Fibroblast of skin of left quadriceps (primary cell): ENCODE results near the gene ARHGAP24.

Source experiments
- DNase-seq, 2 experiments: peaks; one replicate each; pipeline ENCODE4 v3.0.0-alpha.2; 2013; ENCODE audit warnings: low read depth in 2 of 2

Gene ARHGAP24

DNA sequence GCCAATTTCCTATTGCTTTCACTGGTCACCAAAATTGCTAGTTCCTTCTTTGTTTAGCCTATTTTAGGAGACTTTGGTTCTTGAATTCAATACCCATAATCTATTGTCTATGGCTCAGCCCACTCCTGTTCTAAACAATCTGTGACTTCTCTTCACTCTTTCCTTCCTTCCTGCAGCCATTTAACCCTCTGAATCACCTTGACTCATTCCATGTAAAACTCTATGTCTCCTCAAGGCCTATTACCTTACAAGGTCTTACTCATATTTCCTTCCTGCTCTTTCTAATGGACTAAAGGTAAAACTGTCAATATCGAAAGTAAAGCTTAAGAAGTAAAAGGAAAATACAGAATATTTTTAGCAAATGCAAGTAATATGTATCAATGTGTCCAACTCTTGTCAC is 301.6 kb downstream of the ARHGAP24 start:
- DNase-seq: no peak

DNA sequence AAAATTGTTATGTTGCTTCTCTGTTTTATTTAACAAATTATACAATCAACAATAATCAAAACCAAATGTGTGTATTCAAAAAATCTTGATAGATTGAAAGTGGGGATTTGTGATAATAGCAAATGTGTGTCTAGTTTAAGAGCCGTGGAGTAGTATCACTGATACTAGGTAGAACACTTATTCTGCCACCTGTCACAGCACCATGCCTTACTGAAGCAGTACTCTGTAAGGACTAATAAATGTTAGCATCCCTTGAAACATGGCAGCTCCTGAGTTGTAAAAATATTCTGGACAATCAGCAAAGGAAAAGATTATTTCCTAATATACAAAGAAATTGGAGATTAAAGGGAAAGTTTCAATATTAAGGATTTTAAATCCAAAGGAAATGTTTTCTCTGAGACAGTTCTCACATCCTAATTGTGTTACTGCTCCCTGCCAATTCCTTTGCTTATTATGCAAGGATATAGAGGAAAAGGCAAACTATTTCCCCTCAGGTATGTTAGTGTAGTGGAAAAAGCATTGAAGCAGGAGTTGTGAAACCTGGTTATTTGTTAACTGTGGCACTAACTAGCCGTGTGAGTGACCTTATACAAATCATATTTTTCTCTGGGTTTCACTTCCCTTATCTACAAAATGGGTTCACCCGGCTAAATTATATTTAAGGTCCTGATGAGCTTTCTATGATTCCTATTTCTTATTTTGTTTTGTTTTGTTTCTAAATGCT is 303.1 kb downstream of the ARHGAP24 start:
- DNase-seq: no peak

DNA sequence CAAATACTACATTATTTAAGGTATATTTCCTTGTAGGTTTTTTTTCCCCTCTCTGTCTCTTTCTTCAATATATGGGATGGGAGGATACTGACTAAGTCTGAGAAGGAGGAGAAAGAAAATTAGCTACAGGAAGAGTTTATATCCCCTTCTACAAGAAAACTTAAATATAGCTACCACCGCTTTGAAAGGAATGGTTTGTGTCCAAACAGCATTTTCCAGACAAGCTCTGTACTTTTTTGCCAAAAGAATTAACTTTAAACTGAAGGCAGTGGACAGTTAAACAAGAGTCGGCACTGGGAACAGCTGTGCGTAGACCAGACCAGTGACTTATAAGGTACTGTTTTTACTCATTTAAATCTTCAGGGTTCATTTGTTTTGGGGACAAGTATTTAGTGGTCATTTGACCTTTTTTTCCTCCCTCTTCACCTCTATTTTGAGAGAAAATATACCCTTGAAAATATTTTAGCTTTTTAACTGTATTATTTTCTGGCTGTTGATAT is 303.7 kb downstream of the ARHGAP24 start:
- no peak for DNase-seq

DNA sequence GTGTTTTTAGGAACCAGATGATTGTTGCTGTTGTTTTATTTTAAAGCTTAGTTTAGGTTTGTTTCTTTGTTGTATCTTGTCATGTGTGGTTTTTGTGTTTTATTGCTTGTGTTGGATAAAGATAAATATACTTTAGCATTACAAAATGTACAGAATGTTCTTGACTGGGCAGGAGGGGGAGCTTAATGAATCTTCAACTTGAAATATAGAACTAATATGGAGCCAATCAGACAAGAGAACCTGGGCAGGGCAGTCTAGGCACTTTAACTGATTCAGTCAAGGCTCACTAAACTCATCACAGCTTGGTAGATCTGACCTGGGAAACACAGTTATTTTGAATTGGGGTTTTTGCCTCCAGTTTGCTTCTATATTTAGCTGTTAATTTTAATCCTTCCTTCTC is 304.2 kb downstream of the ARHGAP24 start:
- no peak for DNase-seq

DNA sequence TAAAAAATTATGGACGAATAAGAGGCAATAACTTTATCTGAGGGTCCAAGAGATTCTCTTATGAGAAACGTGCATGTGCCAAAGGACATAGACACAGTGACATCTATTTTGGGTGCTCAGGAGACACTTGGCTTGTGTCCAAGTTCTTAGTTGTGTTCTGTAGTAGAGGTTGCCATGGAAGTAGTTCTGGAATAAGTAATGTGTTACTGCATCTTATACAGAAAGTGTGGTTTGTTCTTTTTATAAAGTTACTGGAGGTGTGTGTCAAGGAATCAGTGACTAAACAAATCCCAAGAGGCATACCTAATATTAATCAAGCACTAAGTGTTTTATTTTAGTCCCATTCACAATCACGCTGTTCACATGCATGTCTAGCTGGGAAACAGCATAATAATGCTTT is 305.7 kb downstream of the ARHGAP24 start:
- DNase-seq: no peak

DNA sequence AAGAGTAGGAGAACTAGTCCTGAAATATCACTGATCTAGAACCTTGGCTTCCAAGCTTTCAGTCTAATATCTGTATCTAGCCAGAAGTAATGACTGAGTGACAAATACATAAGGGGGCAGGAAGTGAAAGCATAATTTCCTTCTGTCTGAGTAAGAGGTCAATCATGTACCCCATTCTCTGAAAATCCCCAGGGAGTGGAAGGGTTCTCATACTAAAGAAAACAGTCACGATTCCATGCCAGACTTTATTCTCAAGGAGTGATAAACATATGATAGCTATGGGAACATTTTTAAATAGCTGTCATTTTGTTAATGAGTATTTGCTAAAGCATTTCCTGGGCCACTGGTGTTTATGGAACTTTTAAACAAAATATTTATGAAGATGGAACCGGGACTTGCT is 308.5 kb downstream of the ARHGAP24 start:
- DNase-seq: peak; percentile 71 to 73

DNA sequence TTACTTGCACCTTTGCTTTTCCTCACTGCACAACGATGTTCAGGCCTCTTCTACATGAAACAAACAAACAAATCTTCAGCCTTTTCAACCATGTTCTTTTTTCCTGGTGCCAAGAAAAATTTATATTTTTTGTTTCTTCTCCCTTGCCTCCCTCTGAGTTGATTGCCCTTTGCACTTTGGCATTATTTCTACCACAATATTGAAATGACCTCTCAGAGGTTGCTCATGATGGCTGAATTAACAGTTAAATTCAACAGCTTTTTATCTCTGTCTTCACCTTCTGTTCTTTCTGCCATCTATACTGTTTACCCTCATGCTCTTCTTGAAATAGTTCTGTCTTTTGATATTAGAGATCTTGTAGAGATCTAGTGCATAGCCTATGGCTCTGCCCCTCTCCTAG is 308.9 kb downstream of the ARHGAP24 start:
- DNase-seq: no peak

DNA sequence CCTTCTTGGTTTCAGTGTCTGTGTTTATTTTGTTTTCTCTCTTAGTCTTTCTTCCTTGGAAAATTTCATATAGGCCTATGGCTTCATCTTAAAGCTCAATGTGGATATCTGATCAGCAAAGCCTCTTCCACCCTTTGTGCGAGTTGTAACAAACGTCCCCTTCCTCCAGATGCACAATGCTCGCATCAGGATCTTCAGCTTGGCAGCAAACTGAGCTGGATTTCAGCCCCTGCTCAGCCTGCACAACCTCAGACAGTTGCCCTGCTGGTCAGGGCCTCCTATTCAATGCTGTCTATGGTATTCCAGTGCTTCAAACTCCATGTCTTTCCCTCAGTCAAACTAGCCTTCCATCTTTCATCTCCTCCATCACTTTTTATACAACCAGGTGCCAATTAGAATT is 309.4 kb downstream of the ARHGAP24 start:
- DNase-seq: no peak

DNA sequence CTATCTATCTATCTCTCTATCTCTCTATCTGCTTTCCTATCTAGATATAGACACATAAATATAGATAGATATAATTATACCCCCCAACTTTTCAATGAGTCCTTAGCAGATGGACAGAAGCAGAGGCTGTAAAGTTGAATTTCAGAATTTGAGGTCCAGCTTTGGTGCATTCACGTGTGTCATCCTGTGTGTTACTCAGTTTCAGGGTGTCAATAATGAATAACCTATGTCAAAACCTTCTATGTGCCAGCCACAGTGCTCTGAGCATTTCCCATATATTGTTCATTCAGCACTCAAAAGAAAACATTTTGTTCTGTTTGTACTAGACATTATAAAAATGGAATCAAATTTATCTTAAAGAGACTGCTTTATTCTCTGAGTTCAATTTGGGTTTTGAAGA is 310.0 kb downstream of the ARHGAP24 start:
- DNase-seq: no peak

DNA sequence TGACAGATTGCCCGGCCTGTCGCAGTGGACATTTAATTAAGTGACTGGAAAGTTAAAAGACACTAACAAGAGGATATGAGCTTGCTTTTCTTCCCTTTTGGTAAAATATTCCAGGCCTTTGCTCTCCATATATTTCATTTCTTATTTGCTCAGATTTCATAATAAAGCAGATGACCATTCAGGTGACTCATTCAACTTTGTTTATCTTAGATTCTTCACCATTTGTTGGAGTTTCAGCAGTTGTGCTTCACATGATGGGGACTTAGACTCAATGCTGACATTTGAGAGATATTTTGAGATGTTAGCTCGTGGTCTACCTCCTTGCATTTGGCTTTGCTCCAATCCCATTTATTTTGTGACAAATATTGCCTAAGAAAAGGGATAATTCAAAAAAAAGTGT is 312.2 kb downstream of the ARHGAP24 start:
- peak; percentile 60 to 66 for DNase-seq

DNA sequence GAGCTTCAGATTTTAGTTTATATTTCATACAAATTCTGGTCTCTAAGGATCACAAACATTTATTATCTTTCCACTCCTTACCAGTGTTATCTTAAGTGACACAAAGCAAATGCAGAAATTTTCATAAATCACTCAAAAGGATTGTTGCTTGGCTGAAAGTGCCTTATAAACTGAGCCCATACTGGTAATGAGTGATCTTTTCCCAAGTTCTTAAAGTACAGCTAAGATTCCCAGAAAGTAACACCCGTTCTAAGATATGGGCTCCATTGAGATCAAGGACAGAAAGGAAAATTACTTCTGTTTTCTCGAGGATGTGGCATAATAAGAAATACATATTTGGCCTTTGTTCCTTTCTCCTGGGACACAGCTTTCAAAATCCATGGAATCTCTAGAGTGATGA is 313.7 kb downstream of the ARHGAP24 start:
- no peak for DNase-seq

DNA sequence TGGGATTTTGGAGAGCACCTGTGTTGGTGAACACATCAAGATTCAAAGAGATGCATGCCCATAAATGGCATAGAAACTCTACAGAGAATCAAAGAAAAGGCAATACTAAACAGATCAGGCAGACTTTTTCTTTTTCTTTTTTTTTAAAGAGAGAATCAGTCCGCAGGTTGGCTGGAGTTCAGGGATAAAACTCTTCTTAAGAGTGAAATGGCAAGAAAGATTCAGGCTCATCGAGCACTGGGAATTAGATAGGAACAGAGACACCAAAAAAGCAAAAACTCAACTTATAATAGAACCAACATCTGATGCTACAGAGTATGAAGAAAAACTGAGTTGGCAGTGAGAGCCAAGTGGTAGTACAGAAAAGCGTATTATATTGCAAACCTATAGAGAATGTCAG is 314.3 kb downstream of the ARHGAP24 start:
- DNase-seq: no peak

DNA sequence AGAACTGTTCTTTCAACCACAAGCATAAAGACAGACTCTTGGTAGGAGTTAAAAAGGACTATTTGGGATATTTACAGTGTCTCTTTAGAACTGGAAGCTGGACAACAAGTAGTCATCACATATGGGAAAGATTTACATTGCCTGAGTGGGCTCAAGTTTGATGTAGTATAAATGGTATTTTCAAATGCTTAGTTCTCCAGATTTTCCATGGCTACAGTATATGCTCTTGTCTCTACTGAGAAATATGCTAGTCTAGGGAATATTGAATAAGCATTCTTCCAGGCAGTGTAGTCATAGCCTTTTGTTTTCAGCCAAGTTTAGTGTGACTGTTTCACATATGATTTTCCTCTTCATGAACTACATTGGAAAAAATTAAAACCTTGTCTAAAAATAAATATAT is 315.6 kb downstream of the ARHGAP24 start:
- peak; percentile 92 to 94 for DNase-seq

DNA sequence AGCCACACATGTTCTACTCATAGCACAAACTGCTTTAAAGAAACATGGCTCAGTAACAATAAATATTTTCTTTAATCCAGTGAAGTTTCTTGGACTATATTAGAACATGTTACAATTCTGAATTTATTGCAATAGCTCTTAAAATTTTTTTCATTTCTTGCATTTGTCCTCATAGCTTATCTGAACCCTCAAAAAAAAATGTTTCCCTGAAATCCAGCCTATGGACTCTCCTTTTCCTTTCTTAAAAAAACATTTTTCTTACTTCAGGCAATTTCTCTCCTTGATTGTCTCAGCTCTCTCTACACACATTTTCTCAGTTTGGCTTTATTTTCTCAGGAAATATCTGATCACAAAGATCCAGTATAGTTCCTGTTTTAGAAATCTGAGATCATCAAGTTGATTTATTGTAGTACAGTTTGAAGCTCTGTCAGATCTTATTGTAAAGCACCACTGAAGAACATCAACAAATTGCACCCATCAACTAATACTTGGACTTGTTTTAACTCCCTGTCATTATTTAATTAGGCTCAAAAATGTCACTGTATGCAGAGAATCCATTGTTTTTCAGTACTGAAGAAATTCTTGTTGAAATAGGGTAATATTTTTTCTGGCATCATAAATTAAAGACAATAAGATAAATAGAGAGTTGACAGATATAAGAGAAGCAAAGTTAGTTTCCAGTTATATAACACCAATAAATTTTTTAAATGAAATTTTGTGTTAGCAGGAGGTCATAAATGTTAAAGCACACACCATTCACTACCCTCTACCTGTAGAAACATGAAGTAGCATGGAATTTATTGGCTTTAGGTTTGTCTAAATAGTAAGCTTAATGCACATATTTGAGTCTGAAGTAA is 317.7 kb downstream of the ARHGAP24 start:
- peak; percentile 56 to 62 for DNase-seq

DNA sequence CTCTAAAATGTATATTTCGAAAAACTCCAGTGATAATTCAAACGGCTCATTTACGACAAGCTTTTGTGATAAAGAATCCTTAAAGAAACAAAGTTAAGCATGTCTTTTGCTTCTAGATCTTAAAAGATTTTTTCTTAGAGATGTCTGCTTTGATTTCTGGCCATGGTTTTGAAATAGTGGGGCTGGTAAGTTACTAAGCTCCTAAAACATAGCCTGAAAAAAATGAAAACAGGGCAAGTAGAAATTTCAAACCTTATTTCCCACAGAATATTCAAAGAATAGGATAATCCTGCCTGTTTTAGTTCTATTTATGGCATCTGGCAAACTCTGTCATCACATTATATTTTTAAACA is 318.3 kb downstream of the ARHGAP24 start:
- DNase-seq: peak; percentile 42 to 59

DNA sequence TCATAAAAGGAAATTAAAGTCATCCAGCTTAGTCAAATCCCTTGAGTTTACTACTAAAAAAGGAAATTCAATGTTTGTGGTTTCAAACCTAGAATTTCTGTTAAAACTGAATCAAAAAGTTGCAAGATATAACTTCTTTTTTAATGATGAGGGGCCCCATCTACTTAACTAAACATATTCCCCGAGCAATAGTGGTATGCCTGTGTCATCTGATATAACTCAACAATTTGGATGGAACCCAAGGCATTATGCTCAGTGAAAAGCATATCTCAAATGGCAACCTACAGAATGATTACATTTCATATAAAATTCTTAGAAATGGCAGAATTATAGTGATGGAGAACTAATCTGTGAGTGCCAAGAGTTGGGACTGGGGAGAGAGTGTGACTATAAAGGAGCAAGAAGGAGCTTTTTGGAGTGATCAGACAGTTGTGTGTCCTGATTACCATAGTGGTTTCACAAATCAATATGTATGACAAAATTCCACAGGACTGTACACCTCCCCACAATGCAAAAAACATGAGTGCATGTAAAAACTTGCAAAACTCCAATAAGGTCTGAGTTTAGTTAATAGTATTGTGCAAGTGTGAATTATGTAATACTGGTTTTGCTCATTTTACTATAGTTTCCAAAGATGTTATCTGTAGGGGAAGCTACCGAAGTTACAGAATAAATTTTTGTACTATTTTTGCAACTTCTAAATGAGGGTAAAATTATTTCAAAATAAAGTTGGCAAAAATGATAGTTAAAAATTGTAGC is 323.2 kb downstream of the ARHGAP24 start:
- DNase-seq: peak in 1 of 2 experiments; percentile 42

DNA sequence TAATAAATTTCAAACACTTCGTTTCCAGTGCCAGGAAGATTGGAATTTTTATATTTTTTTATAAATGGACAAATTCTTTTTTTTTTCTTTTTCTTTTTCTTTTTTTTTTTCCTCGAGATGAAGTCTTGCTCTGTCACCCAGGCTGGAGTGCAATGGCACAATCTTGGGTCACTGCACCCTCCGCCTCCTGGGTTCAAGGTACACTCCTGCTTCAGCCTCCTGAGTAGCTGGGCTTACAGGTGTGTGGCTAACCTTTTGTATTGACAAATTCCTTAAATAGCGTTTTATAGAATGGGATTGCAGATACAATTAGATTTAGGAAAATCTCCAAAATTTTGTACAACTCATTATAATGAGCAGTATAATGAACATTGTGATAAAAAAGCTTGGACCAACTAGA is 328.9 kb downstream of the ARHGAP24 start:
- DNase-seq: no peak

DNA sequence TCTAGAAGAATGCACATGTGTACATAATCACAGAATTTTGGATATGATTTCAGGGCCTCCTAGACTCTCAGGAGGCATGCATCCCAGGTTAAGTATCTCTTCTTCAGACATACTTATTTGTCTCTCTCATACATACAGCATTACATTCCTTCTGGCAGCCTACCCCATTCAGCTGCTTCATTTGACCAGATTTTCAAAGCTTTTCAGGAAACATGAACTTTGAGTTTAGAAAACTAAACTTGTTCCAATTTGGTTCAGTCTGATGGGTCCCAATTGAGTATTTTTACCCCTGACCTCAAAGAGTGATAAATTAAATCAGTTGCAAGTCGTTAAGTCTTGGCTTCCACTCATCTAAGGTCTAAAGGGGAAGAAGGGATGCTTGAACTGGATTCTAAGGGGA is 330.9 kb downstream of the ARHGAP24 start:
- DNase-seq: no peak

DNA sequence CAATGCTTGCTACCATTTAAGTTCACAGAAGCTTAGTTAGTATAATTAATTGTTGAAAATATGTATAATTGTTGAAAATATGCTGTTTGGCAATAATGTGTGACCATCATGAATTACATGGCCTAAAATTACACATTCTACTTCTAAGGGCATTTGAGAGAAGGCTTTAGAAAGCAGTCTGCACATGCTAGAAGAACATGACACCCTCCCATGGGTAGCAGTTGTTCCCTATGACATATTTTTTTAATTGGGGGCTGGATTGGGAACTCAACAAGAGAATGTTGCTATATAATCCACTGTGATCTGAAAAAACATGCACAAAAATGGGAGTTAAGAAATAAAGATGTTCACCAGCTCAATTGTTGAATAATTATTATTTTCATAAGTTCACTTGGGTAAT is 331.4 kb downstream of the ARHGAP24 start:
- DNase-seq: no peak

DNA sequence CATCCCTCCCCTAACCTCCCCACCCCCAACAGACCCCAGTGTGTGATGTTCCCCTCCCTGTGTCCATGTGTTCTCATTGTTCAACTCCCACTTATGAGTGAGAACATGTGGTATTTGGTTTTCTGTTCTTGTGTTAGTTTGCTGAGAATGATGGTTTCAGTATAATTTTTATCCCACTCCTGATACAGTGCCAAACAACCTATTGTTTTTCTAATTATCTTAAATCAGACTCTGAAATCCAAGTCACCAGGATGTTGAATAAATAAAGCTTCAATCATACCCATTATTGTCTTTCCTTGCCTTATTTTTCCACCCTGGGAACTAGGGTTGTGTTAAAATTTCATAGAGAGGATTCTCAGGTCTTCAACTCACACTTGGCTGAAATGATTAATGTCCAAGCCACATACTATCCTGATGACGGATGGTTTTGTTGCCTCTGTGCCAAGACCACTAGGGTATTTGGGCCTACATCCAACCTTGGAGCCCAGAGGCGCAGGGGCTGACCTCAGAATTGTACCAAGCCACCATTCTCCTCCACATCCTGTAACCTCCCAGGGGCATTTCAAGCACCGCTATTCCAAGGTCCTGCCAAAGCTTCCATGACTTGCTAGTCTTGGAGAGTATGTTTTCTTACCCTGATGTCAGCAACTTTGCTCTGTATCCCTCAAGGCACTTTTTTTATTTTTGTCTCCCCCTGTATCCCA is 332.4 kb downstream of the ARHGAP24 start:
- DNase-seq: peak; percentile 60 to 67

DNA sequence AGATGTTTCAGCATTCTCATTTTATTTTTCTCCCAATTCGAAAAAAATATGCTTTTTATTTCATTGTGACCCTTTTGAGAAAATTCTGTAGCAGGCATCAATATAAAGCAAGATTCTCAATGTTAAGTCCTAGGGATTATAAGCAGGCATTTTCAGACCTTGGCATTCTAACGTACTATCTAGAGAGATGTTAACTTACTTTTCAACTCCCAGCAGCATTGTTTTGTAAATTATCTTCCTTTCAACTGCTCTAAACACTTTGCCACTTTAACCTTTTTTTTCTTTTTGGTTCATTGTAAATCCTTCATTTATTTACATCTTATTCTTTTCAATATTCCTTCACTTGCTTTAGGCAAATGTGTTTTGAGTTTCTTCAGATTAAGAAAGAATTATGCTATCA is 333.2 kb downstream of the ARHGAP24 start:
- DNase-seq: no peak

DNA sequence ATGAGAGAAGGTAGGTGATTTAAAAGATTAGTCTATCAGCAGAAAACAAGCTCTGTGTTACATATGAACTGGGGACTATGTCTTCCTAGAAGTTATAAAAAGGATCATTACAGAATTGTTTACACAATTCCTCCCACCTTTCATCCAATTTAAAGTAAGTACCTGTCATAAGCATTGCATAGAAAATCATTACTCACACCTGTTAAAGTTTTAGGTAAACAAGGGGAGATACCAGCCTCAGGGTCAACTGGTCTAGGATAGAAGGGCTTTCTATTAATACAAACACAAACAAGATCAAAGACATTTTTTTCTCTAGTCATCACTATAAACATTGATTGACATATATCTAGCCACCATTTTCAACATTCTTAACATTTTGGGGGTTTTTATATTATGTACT is 333.9 kb downstream of the ARHGAP24 start:
- DNase-seq: no peak
